Left cardiac atrium (tissue), 4 donors: ENCODE measurements around the gene PPID. TPM values are rescaled to one million over a fixed set of nuclear protein-coding genes. Genes with fewer than 3 reads are reported as not detected.
"Not testable (repeated sequence)": the region's sequence is repeated elsewhere in the genome, so short reads cannot be mapped to it uniquely, and the experiment has no call there.

Experiments used
- ATAC-seq, 2 donors: fragments of 200-7000 bp; cut with Tn5 transposase; one replicate each; pipeline ENCODE4 v1.9.1; 2020; ENCODE audit warnings: mild to moderate bottlenecking in 2 of 2, moderate library complexity in 2 of 2
- DNase-seq: peaks from one replicate; pipeline ENCODE4 v3.0.0-alpha.2; 2020
- intact Hi-C, 2 donors: fragments of 100-400 bp; cut with DNase I; formaldehyde crosslinking; loops; one replicate each; pipeline versions ENCODE4 v1.14.1 to v1.15.1; 2022 to 2023
- long read RNA-seq: library from polyadenylated mRNA; unstranded; transcript quantifications from one replicate; pipeline ENCODE4 v2.0.0, GENCODE V29; 2021
- total RNA-seq, 2 donors: library from RNA; stranded (reverse); fragmentation: NEBNext Ultra II Directional; extraction: Animal tissue kit (Norgen Biotek cat#: 25700); gene quantifications; one replicate each; pipeline ENCODE4 v1.2.1, GENCODE V29; 2021
- donor health status: DM: no; HTN: yes; CAD: no.
- donor health status: DM: no; HTN: yes; CAD: no; lungs with severe emphysema.
- donor health status: DM: yes; HTN: yes; CAD: no.
- donor health status: Dilated cardiomyopathy.

Gene PPID
- total RNA-seq: 10 to 100 TPM; 22.6 to 30.7 TPM
- long read RNA-seq, transcript PPID-201 (10 exons, 1,823 nt): major isoform, 52 of 54 reads
- long read RNA-seq, partial matches to known transcripts: 1 of 54 reads
- long read RNA-seq, other reads (novel, unspliced or antisense): 1 of 54 reads

DNA sequence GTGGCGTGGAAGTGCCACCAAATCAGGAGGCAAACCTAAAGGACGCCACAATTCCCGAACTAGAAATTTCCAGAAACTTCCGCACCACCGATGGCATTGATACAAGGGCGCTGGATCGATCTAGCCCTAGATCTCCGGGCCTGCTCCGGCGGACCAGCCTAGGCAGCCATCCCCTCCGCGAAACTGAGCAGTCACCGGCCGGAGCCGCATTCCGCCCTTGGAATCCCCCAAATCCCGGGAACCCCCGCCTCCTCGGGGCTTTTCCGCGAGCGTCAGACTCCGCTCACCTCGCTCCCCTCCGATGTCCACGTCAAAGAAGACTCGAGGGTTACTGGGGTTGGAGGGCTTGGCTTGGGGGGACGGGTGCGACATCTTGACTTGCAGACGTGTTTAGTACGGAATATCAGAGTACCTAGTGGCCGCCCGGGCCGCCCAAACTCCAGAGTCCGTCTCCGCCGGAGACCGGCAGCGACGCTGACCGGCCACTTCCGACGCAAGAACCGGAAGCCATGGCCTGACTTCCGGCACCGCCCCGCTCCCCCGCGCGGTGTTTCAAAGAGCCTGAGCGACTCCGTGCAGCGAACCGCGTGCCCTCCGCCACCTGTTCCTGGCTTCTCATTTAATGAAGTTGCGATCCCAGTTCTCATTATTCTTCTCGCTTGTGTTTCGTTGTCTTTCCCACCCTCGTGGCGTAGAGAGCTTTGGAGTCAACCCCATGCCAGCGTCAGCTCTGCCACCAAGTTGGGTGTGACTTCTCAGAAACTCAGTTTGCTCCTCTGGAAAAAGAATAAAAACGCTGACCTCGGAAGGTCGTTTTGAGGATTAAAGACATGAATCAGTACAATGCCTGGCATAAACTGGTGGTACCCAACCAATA, at the start of gene PPID:
PPID (minus strand) TSS at position 480 of the 877 bp plus-strand sequence; CDS start at position 372, 108 bp downstream.
- ATAC-seq: peak; percentile 97 to 99
- peak; percentile 89 for DNase-seq
- intact Hi-C loops: loop anchor here (10.0 kb wide), 3 partner anchors 452 to 722 kb away; no protein-coding TSS in a partner anchor

DNA sequence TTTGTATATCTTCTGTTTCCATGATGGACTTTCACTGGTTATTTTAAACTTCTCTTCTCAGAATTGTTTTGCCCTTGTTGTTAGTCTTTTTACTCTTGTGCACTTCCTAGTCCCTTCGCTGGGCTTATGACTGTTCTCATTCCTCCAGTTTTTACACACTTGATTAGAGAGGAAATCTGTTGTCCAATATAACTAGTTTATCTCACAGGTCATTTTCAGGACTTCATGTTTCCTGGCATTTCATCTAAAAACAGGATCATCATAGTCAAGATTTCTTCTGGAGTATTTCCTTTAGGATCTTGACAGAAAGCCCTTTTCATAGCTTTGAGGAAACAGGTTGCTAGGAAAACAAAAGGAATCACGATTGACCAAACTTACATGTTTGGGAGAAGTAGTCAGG, 48.6 kb upstream of the PPID start:
- DNase-seq (no peak), ATAC-seq (no peak)
- intact Hi-C loops: loop anchor here in 1 of 2 donors (5.0 kb wide), 1 partner anchor 71 kb away; no protein-coding TSS in a partner anchor

DNA sequence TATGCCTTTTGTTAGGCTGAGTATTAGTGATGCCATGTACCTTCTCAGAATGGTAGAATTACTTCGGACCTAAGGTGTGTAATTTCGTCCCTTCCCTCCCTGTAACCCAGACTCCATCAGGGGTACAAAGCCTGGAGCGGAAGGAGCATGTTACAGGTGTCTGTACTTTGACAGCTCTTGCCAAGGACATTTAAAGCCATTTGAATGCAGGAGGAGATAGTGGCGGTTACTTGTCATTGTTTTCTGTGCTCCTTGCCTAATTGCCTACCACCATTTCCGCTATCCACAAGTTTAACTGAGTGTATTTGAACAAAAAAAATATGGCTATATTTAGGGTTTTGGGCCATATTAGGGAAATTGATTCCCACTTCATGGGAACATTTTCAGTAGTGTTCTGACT, 47.5 kb upstream of the PPID start:
- intact Hi-C loops: loop anchor here in 1 of 2 donors (5.0 kb wide), 1 partner anchor 72 kb away; no protein-coding TSS in a partner anchor
- DNase-seq (no peak), ATAC-seq (no peak)

DNA sequence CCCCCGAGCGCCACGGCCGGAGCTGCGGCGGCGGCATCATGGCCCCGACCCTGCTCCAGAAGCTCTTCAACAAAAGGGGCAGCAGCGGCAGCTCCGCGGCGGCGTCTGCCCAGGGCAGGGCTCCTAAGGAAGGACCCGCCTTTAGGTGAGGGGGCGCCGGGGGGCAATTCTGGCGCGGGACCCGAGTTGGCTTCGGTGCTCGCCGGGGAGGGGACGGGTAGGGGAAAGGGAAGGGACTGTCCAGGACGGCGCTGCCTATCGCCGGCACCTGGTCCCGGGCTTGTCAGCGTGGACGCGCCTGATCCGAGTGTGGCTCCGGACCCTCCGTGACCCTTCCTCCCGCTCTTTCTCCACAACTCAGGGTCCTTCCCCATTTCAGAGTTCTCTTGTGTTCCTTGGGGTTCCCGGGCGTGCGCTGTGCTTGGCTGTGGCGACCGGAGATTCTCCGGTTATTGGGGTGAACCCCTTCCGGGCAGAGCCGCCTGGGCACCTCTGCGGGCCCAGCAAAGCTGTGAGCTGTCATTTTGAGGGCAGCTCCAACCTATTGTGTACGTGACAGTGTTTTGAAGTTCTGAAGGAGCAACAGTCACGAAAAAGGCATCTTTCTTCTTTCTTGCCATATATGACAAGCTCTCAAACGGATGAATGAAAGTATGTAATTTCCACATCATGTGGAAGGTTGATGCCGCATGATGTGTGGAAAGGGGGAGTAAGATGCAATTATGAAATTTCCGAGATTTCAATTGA, 46.2 kb upstream of the PPID start:
- ATAC-seq: peak; percentile 18 to 40
- DNase-seq: peak; percentile 45
- intact Hi-C loops: loop anchor here in 1 of 2 donors (5.0 kb wide), 3 partner anchors 42 to 73 kb away; no protein-coding TSS in a partner anchor

DNA sequence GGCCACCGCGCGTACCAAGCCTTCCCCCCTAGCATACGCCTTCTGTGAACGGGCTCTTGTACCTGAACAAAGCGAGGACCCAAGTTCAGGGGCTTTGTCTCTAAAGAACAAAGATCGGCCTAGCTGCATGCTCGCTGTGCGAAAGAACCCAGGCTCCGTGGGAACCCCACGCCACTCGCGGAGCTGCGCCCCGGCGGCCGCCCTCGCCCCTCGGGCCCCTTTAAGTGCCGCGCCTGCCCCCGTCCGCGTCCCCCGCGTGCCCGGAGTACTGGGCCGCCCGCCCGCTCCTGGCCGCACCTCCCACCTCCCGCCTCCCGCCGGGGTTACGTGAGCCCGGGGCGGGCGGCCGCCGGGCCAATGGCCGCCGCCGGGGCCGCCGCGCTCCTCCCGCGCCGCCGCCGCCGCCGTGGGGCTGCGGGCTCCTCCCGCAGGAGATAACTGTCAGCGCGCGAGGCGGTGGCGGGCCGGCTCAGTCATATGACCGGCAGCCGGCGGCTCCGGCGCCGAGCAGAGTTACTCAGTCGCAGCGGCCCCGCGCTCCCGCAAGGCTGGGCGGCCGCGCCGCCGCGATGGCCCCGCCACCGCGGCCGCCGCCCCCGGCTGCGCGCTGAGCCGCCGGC, 45.5 kb upstream of the PPID start, which contains the start of gene FNIP2:
FNIP2 (plus strand) TSS at position 472 of the 620 bp plus-strand sequence. CDS start 187 bp downstream, outside the sequence.
- ATAC-seq: peak; percentile 95 to 97
- intact Hi-C loops: loop anchor here in 1 of 2 donors (5.0 kb wide), 3 partner anchors 41 to 74 kb away; no protein-coding TSS in a partner anchor
- DNase-seq: peak; percentile 89

DNA sequence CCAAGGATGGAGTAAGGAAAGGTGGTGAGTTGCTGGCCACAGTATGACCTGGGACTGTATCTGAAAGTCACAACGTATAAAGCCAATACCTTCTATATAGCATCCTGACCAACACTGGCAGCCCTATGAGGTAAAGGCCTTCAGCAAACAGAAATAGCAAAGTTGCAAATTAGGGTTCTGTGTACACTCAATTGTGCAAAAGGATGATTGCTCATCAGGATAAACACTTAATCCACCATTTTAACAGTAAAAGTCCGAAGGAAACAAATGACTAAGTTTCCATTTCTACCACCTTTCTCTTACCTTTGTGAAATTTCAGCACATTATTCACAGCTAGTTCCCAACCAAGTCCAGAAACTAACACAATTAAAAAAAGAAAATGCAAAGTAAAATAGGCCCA, 44.3 kb upstream of the PPID start:
- no peak for ATAC-seq
- no peak for DNase-seq
- intact Hi-C loops: loop anchor here in 1 of 2 donors (5.0 kb wide), 3 partner anchors 40 to 75 kb away; no protein-coding TSS in a partner anchor

DNA sequence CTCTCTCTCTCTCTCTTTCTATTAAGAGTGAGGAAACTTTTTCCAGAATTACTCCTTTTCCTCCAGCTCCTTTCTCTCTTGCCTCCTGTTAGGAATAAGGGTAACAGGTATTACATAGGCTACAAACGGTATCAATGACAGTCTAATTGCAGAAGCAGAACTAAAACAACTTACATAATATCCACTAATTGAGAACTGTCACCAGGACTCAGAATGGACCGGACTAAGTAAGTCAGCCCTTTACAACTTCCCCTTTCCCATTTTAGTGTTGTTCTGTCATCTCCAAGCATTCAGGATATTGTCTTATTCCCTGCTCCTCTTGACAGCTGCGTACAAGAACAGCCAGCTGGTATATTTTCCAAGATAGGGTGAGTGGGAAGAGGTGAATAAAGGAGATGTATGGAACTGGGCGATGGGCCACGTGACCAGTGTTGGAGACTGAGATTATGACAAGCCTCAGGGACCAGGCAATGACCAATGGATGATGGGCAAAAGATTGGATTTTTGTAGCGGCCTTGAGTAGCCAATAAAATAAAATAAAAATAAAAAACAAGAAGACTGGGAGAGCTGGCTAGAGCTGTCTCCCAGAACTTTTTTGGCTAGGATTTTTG, 43.3 kb upstream of the PPID start:
- no peak for ATAC-seq
- intact Hi-C loops: loop anchor here in 1 of 2 donors (5.0 kb wide), 3 partner anchors 39 to 76 kb away; no protein-coding TSS in a partner anchor
- no peak for DNase-seq

DNA sequence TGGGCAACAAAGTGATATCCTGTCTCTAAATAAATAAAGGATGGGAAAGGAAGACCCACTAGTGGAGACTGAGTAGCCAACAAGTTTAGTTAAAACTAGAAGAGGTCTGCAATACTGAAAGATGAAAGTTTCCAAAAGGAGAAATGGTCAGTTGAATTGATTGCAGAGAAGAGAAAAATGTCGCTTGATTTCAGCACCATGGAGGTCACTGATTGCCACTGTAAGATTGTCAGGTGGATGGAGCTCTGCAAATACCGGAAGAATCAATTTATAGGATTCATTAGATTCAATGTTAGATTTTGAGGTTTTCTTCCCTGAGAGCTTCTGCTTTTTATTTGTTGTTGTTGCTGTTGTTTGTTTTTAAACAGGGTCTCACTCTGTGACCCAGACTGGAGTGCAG, 40.3 kb upstream of the PPID start:
- intact Hi-C loops: no loop called here
- ATAC-seq (no peak), DNase-seq (no peak)

DNA sequence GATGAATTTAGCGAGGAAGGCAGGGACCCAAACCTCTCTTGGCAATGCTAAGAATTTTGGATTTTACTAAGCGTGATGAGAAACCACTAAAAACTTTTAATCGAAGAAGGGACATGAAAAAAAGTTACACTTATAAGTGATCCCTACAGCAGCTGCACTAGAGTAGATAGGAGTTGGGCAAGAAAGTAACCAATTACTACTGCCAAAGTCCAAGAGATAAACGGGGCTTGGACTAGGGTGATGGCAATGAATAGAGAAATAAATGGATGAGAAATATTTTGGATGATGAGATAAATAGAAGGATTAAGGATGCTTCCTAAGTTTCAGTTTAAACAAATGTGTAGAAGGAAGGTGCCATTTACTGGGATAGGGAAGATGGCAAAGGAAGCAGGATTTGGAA, 39.4 kb upstream of the PPID start:
- ATAC-seq (no peak), DNase-seq (no peak)
- intact Hi-C loops: no loop called here

DNA sequence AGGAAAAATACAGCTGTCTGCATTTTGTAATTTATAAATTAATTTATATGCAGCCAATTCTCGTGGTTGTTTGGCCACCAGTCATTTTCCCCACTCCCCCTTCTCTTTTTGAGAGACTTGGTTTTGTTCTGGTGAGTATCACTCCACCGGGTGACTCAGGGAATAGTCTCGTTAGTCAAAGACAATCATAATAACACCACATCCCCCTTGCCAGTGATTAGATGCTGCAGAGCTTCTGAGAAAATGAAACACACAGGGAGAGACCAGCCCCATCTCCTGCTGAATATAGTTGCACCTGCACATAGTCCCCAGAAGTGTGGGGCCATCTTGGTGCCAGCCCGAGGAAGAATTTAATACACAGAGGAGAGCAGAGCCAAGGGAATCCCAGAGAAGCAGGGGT, 37.7 kb upstream of the PPID start:
- ATAC-seq (no peak), DNase-seq (no peak)
- intact Hi-C loops: no loop called here

DNA sequence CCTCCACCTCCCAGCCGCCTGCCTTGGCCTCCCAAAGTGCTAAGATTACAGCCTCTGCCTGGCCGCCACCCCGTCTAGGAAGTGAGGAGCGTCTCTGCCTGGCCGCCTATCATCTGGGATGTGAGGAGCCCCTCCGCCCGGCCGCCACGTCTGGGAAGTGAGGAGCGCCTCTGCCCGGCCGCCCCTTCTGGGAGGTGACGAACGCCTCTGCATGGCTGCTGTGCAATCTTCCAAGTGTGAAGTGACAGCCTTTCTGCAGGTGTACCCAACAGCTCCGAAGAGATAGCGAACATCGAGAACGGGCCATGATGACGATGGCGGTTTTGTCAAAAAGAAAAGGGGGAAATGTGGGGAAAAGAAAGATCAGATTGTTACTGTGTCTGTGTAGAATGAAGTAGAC, 36.3 kb upstream of the PPID start:
- ATAC-seq, intact Hi-C loops, DNase-seq: not testable (repeated sequence)

DNA sequence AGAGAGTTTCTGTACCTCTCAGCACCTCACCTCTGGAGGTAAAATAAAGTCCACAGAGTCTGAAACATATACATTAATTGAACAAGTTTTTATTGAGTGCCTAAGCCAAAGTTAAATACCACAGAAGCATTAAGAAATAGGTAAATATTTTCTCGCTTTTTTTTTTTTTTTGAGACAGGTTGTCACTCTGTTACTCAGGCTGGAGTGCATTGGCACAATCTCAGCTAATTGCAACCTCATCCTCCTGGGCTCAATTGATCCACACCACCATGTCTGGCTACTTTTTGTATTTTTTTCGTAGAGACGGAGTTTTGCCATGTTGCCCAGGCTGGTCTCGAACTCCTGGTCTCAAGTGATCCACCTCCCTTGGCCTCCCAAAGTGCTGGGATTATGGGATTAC, 35.5 kb upstream of the PPID start:
- no peak for DNase-seq
- intact Hi-C loops: no loop called here
- ATAC-seq: no peak

DNA sequence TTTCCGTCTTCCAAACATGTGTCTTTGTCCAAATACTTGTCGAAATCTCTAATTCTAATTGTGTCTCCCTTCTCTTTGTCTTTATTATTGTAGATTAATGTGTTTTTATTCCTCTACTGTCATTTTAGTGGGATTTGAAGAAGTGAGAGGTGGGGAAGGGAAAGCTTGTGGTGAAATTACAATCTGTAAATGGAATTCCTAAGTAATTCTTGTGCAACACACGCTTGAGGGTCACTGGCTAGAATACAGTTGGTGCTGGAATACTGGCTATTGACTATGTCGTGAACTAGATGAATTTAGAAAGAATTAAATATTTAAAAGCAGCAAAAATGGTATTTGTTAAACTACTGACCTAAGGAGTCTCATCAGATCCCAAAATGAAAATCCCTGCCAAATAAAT, 34.9 kb upstream of the PPID start:
- ATAC-seq (no peak), DNase-seq (no peak)
- intact Hi-C loops: no loop called here

DNA sequence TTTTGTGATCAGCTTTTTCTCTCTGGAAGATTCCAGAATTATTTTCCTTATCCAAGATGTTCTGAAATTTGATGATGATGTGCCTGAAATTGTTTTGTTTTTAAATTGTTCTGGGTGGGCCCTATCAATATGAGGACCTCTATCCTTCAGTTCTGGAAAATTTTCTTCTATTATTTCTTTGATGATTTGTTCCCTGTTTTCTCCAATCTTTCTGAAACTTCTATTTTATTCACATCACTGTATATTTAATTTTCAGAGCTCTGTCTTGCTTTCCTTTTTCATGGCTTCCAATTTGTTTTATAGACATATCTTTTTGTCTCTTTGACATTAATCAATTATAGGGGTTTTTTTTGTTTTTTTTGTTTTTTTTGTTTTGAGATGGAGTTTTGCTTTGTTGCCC, 33.4 kb upstream of the PPID start:
- DNase-seq (no peak), ATAC-seq (no peak)
- intact Hi-C loops: no loop called here

DNA sequence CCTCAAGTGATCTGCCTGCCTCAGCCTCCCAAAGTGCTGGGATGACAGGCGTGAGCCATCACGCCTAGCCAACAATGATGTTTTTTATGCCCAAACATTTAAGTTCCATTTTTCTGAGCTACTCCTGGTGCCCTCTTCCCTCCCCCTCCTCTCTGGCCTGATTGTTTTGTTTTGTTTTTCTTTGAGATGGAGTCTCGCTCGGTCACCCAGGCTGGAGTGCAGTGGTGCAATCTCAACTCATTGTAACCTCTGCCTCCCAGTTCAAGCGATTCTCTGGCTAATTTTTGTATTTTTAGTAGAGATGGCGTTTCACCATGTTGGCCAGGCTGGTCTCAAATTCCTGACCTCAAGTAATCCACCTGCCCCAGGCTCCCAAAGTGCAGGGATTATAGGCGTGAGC, 32.6 kb upstream of the PPID start:
- ATAC-seq, intact Hi-C loops, DNase-seq: not testable (repeated sequence)

DNA sequence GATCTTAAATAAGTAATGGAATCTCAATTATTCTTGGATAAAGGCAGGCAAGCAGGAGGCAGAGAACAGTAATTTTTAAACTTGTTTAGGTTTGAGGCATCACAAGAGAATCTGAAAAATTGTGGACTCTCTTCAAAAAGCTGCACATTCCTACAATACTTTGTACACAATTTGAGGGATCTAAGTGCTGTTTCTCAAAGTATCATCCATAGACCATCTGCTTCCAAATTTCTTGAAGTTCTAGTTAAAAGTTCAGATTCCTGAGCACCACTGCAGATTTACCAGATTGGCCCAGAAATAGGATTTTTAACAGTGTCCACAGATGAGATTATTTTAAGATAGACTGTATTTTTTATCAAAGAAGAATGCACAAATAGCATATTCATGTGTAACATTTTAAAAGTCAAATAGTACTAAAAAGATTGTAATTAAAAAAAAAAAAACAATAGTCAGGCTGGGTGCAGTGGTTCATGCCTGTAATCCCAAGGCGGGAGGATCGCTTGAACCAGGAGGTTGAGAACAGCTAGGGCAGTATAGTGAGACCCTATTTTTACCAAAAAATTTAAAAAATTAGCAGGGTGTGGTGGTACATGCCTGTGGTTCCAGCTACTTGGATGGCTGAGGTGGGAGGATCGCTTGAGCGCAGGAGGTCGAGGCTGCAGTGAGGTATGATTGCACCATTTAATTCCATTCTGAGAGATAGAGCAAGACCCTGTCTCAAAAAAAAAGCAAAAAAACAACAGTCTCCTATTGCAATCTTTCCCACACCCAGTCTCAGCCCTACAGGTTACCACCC, 31.4 kb upstream of the PPID start:
- DNase-seq: no peak
- ATAC-seq: no peak
- intact Hi-C loops: no loop called here

DNA sequence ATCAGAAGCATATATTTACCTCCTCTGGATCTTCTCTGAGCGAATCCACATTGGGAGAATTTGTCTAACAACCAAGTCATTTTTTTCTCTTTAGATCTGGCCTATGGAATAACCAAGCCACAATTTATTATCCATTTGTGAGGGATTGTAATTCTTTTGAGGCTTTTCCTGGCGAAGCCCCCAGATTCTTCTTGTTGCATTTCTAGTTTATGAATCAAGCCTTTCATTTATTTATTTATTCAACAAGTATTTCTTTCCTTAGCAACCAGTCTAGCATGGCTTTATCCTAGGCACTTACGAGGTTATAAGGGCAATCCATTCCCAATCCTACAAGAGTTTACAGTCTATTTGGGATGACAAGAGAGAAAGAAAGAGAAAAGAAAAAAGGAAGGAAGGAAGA, 27.2 kb upstream of the PPID start:
- intact Hi-C loops: no loop called here
- DNase-seq (no peak), ATAC-seq (no peak)

DNA sequence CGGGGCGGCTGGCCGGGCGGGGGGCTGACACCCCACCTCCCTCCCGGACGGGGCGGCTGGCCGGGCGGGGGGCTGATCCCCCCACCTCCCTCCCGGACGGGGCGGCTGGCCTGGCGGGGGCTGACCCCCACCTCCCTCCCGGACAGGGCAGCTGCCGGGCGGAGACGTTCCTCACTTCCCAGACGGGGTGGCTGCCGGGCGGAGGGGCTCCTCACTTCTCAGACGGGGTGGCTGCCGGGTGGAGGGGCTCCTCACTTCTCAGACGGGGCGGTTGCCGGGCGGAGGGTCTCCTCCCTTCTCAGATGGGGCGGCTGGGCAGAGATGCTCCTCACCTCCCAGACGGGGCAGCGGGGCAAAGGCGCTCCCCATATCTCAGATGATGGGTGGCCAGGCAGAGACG, 23.3 kb upstream of the PPID start:
- DNase-seq, ATAC-seq, intact Hi-C loops: not testable (repeated sequence)
